ENCODE data around the gene ADRA2C. TPM values are rescaled to one million over a fixed set of nuclear protein-coding genes. Genes with fewer than 3 reads are reported as not detected.
A peak's percentile ranks its signal among the peaks of the same experiment; 100 is the strongest.

Gene ADRA2C
- total and polyA plus RNA-seq, 2 of the 13 experiments (the other 11 are each of a cell fraction or from before 2014, with no cell fraction given) = 15.4 to 69.7 TPM

- TF ChIP-seq MAX (IDR thresholded peaks at IDR 0.05) = no peak
- no peak for TF ChIP-seq ZNF737 (CRISPR knock-in tag; IDR thresholded peaks at IDR 0.05; ENCODE audit: borderline replicate concordance)
- no peak for TF ChIP-seq CENPX (CRISPR knock-in tag; IDR thresholded peaks at IDR 0.05)
- TF ChIP-seq RXRA (CRISPR knock-in tag; IDR thresholded peaks at IDR 0.05) = no peak; the same call in 1 of the 2 replicates
- no peak for TF ChIP-seq BRD4 (CRISPR knock-in tag; IDR thresholded peaks at IDR 0.05)
- TF ChIP-seq PBX2 (CRISPR knock-in tag; IDR thresholded peaks at IDR 0.05) = no peak
- TF ChIP-seq ZFX (CRISPR knock-in tag; IDR thresholded peaks at IDR 0.05; ENCODE audit: low read depth) = peak; percentile 56
- TF ChIP-seq ZBTB42 (CRISPR knock-in tag; IDR thresholded peaks at IDR 0.05) = no peak
- TF ChIP-seq YEATS2 (CRISPR knock-in tag; IDR thresholded peaks at IDR 0.05; ENCODE audit: borderline replicate concordance) = no peak
- TF ChIP-seq SOX6 (IDR thresholded peaks at IDR 0.05) = no peak
- TF ChIP-seq SOX6 (CRISPR knock-in tag; IDR thresholded peaks at IDR 0.05) = no peak
- TF ChIP-seq GRHL1 (CRISPR knock-in tag; conservative IDR thresholded peaks at IDR 0.05) = no peak
- no peak for TF ChIP-seq ZNF17 (CRISPR knock-in tag; IDR thresholded peaks at IDR 0.05)
- TF ChIP-seq ZNF646 (CRISPR knock-in tag; IDR thresholded peaks at IDR 0.05) = 0 out of 2 replicates have a peak, but pooled peaks have one; percentile 37
- TF ChIP-seq ZBTB7B (CRISPR knock-in tag; IDR thresholded peaks at IDR 0.05) = peak; percentile 54; the same call in 1 of the 2 replicates
- TF ChIP-seq RBM22 (optimal IDR thresholded peaks at IDR 0.05; ENCODE audit: low read length) = peak; percentile 11
These were observed 16.1 kb downstream of the ADRA2C start (continued) for GRCh38 chr4:3781997-3782930.

All from HepG2 (cell line).